HG03469 (cell line): ENCODE data around the gene C1QTNF3.
"Not testable (repeated sequence)": the region's sequence is repeated elsewhere in the genome, so short reads cannot be mapped to it uniquely, and the experiment has no call there.

Experiments used
- ATAC-seq: cut with Tn5 transposase; IDR thresholded peaks from one replicate; pipeline ENCODE4 v1.9.1; 2021; ENCODE audit warnings: mild to moderate bottlenecking, moderate library complexity, moderate number of reproducible peaks; ENCODE audit not compliant: unreplicated experiment

C1QTNF3 gene

GRCh38 chr5:34043099-34043876 is at the start of gene C1QTNF3:
Gene C1QTNF3, minus strand, starts transcription at chr5:34043213. Its CDS starts 88 bp downstream, at chr5:34043125.
- ATAC-seq = no peak

GRCh38 chr5:34091039-34091438 is 48.0 kb upstream of the C1QTNF3 start:
- ATAC-seq = not testable (repeated sequence)

GRCh38 chr5:34089802-34090201 is 46.8 kb upstream of the C1QTNF3 start:
- not testable (repeated sequence) for ATAC-seq

GRCh38 chr5:34087728-34088127 is 44.7 kb upstream of the C1QTNF3 start:
- ATAC-seq = not testable (repeated sequence)

- ATAC-seq = not testable (repeated sequence)
Observed at GRCh38 chr5:34083898-34084297, 40.9 kb upstream of the C1QTNF3 start.

- ATAC-seq = not testable (repeated sequence)
Observed at GRCh38 chr5:34079505-34079904, 36.5 kb upstream of the C1QTNF3 start.

GRCh38 chr5:34077636-34078035 is 34.6 kb upstream of the C1QTNF3 start:
- ATAC-seq = not testable (repeated sequence)

- ATAC-seq = not testable (repeated sequence)
Observed at GRCh38 chr5:34076719-34077364, 33.8 kb upstream of the C1QTNF3 start.

GRCh38 chr5:34074472-34074871 is 31.5 kb upstream of the C1QTNF3 start:
- ATAC-seq = not testable (repeated sequence)

- not testable (repeated sequence) for ATAC-seq
Observed at GRCh38 chr5:34074071-34074470, 31.1 kb upstream of the C1QTNF3 start.

- ATAC-seq = not testable (repeated sequence)
Observed at GRCh38 chr5:34070626-34071025, 27.6 kb upstream of the C1QTNF3 start.

GRCh38 chr5:34064656-34065055 is 21.6 kb upstream of the C1QTNF3 start:
- ATAC-seq = no peak

- ATAC-seq = no peak
Observed at GRCh38 chr5:34062419-34062818, 19.4 kb upstream of the C1QTNF3 start.

- ATAC-seq = no peak
Observed at GRCh38 chr5:34061993-34062392, 19.0 kb upstream of the C1QTNF3 start.

- ATAC-seq = no peak
Observed at GRCh38 chr5:34059977-34060376, 17.0 kb upstream of the C1QTNF3 start.

- ATAC-seq = no peak
Observed at GRCh38 chr5:34058532-34058931, 15.5 kb upstream of the C1QTNF3 start.

GRCh38 chr5:34057569-34057968 is 14.6 kb upstream of the C1QTNF3 start:
- ATAC-seq = no peak

- no peak for ATAC-seq
Observed at GRCh38 chr5:34057118-34057517, 14.1 kb upstream of the C1QTNF3 start.

GRCh38 chr5:34055667-34056066 is 12.7 kb upstream of the C1QTNF3 start:
- ATAC-seq = no peak

GRCh38 chr5:34054400-34054729 is 11.4 kb upstream of the C1QTNF3 start:
- ATAC-seq = no peak

GRCh38 chr5:34053571-34054399 is 10.8 kb upstream of the C1QTNF3 start:
- ATAC-seq = no peak
